GM12801 (cell line): ENCODE results near the gene NCBP1.

Source experiments
- TF ChIP-seq, protein P1 (sequence below): IDR thresholded peaks from one replicate; pipeline ENCODE4 v1.5.1; 2011; ENCODE audit warnings: control low read depth; ENCODE audit not compliant: insufficient read length; ENCODE audit errors: extremely low read depth

Gene NCBP1

DNA sequence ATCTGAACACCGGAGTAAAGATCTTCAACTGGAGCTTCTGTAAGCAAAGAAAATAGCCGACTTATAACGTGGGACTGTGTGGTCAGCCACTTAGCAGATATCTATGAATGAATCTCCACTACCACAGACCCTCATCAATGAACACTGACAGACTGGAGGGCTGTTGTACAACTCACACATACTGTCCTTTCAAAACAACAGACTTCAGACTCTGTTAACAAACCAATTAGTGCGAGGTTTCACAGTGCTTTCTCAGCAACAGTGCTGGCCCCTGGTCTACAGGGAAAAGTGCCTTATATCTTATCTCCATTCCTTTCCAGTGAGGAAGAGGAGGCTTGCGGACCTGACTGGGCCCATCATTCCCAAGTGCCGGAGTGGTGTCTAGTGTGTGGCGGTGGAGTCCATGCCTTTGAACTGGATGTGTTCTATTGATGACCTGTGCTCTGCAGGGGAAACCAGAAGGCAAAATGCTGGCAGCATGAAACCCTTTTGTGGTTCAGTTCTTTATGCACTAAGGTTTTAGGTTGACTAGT is 34.2 kb upstream of the NCBP1 start:
- TF ChIP-seq, protein P1, sequence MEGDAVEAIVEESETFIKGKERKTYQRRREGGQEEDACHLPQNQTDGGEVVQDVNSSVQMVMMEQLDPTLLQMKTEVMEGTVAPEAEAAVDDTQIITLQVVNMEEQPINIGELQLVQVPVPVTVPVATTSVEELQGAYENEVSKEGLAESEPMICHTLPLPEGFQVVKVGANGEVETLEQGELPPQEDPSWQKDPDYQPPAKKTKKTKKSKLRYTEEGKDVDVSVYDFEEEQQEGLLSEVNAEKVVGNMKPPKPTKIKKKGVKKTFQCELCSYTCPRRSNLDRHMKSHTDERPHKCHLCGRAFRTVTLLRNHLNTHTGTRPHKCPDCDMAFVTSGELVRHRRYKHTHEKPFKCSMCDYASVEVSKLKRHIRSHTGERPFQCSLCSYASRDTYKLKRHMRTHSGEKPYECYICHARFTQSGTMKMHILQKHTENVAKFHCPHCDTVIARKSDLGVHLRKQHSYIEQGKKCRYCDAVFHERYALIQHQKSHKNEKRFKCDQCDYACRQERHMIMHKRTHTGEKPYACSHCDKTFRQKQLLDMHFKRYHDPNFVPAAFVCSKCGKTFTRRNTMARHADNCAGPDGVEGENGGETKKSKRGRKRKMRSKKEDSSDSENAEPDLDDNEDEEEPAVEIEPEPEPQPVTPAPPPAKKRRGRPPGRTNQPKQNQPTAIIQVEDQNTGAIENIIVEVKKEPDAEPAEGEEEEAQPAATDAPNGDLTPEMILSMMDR, result no peak

DNA sequence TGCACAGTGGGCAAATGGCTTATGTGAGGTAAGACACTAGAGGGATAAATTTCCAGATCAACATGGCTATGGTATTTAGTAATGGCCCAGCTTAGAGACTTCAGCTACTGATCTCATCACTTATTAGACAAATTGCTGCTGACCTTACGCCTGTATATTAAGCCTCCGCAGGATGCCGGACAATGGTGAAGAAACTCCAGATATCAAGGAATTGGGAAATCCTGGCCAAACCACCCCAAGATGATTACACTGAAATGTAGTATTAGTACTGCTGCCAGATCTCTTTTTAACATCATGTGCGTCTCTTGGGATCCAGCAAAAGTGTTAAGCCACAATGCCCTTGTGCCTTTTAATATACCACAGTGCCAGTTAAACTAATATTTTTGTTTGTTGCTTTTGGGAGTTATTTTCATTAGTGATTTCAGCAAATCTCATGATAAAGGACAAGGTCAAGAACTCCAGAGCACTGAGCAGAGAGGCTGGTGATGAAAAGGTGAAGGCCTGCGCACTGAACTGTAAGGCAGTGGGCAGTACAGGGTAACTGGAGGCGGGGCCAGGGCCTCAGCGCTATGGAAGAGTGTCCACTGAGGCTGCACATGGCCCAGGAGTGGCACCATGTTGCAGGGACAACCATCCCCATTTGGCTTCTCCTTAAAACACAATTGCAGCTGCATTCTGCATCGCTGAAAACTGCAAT is 32.9 kb upstream of the NCBP1 start:
- TF ChIP-seq, protein P1, result no peak

DNA sequence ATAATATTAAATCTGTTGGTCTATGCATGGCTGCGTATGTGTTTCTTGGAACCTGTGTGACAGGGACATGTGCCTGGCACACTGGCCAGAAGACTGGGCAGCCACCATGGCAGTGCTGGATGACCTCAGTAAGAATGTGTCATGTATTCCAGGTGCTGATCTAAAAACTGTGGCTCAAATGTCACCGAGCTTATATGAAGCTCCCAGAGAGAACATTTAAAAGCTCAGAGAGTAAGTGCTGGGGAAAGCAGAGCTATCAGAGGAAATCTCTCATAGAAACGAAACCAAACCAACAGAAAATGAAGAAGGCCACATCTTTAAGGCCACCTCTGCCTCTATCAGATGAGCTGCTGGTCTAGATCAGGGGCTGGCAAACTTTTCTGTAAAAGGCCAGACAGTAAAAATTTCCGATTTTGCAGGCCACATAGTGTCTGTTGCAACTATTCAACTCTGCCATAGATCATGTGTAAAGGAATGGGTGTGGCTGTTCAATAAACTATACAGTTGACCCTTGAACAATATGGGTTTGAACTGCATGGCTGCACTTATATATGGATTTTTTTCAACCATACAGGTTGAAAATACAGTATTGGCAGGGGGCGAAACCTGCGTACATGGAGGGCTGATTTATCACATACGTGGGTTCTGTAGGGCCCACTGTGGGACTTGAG is 32.3 kb upstream of the NCBP1 start:
- TF ChIP-seq, protein P1, result no peak

DNA sequence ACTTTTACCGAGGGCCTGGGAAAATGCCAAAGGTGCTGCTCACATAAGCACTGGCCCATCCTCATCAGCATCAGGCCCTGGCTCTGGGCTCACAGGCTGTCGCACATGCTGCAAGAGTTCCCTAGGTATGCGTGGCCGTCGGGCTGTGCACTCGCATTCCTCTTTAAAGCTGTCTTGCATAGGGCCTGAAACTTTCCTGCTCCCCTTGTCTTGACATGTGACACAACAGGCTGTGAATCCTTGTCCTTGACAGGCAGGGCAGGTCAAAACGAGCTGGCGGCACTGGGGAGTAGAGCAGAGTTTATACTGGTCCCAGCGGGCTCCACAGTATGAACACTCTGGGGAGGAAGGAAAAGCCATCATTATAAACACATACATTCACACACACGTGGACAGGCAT is 31.2 kb upstream of the NCBP1 start:
- TF ChIP-seq, protein P1, result no peak

DNA sequence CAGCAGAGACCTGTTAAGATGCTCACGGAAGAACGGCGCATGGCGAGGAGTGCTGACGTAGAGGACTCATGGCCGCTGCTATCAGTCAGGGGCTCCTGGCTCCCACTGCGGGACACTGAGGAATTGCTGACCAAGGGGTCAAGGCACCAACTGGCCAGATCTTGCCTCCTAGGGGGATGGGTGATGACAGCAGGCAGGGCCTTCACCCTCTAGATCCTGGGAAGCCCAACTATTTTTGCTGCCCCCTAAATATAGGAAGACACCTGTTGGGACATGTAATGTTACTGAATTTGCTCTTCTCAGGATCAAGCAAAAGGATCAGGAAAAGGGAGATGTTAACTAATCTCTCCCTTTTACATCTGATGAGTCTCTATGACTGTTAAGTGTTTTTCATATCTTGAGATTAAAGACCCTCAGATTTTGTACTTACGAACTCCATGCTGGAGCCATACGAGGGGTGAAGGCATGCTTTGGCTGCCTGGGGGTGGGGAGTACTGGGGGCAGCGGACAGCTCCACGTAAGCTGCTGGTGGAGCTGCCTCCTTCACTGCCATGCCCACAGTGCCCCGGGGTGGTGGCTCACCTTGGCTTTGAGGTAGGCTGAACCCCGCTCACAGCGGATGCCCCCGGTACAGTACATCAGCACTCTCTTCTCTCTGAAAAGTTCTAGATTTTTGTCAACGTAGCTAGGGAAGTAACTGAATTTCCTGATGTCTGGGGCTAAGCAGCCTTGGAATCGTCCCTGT is 28.5 kb upstream of the NCBP1 start:
- TF ChIP-seq, protein P1, result no peak

DNA sequence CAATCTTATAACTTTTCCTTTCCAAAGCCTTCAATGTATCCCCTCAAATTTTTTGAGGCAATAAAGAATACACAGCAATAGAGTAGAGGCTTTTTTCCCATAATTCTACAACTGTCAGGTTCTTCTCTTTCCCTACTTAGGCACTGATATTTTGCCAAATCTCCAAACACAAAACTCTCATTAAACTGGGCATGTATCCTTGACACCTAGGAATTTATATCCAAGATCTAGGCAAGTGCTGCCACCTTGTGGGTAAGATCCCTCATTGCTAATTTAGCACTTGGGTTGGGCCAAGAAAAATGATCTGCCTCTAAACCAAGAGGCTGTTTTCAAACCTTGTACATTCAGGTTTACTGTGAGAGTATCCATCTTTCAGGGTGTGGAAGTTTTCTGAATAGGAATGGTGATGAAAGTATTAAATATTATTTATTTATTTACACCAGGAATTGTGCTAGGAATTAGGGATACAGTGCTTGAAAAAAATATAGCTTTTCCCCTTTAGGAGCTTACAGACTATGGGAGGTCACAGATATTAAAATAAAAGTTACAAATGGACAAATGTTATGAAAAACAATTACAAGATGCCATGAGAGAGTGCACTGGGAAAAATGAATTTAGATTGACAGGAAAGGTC is 18.1 kb upstream of the NCBP1 start:
- TF ChIP-seq, protein P1, result peak; percentile 25

DNA sequence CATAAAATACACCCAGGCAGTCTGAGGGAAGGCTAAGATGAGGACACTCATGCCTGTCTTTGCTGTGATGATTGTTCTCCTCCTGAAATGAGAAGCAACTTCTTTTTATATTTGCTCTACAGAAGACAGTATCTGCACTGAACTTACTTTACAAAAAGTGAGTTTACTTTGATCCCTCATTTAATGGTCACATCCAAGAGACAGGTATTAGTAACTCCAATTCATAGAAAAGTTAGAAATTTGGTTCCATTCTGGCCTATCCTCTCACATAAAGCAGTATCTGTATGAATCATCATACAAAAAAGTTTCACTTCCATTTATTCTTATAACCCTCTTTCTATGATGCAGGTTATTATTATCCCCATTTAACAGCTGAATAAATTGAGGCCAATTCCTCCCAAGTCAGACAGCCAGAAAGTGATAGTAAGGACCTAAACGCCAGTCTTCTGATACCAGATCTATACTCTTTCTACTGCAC is 15.6 kb upstream of the NCBP1 start:
- TF ChIP-seq, protein P1, result no peak
